ENCODE data around the gene EXOSC5.

Gene EXOSC5

GRCh38 chr19:41420101-41420880 is 23.1 kb upstream of the EXOSC5 start:
- peak; percentile 85 for DNase-seq (ENCODE audit: low read depth)
- TF ChIP-seq MAX (IDR thresholded peaks at IDR 0.05; ENCODE audit: low read depth, low read length) (peak; percentile 32; the same call in 1 of the 2 replicates), MYC (IDR thresholded peaks at IDR 0.05; ENCODE audit: low read depth, low read length) (0 out of 2 replicates have a peak, but pooled peaks have one; percentile 10), CTCF (IDR thresholded peaks at IDR 0.05; ENCODE audit: low read depth, low read length) (no peak), POLR2A (IDR thresholded peaks at IDR 0.05; ENCODE audit: extremely low read depth, insufficient read length) (no peak)
- H3K4me3 ChIP-seq (ENCODE audit: low read depth, low read length): no peak overlapping the region

GRCh38 chr19:41416194-41416674 is 19.1 kb upstream of the EXOSC5 start:
- TF ChIP-seq MAX (IDR thresholded peaks at IDR 0.05; ENCODE audit: low read depth, low read length) (no peak), MYC (IDR thresholded peaks at IDR 0.05; ENCODE audit: low read depth, low read length) (no peak), POLR2A (IDR thresholded peaks at IDR 0.05; ENCODE audit: extremely low read depth, insufficient read length) (no peak), CTCF (IDR thresholded peaks at IDR 0.05; ENCODE audit: low read depth, low read length) (no peak)
- H3K4me3 ChIP-seq (ENCODE audit: low read depth, low read length): no peak overlapping the region
- peak; percentile 44 for DNase-seq (ENCODE audit: low read depth)

- H3K4me3 ChIP-seq (ENCODE audit: low read depth, low read length): no peak overlapping the region
- DNase-seq (ENCODE audit: low read depth): no peak
- TF ChIP-seq POLR2A (IDR thresholded peaks at IDR 0.05; ENCODE audit: extremely low read depth, insufficient read length) (no peak), CTCF (IDR thresholded peaks at IDR 0.05; ENCODE audit: low read depth, low read length) (no peak), MAX (IDR thresholded peaks at IDR 0.05; ENCODE audit: low read depth, low read length) (no peak), MYC (IDR thresholded peaks at IDR 0.05; ENCODE audit: low read depth, low read length) (no peak)
Observed at GRCh38 chr19:41415154-41415571, 18.0 kb upstream of the EXOSC5 start.

GRCh38 chr19:41414461-41414860 is 17.3 kb upstream of the EXOSC5 start:
- DNase-seq (ENCODE audit: low read depth): no peak
- no peak for TF ChIP-seq MYC (IDR thresholded peaks at IDR 0.05; ENCODE audit: low read depth, low read length)
- no peak for TF ChIP-seq MAX (IDR thresholded peaks at IDR 0.05; ENCODE audit: low read depth, low read length)
- no peak for TF ChIP-seq CTCF (IDR thresholded peaks at IDR 0.05; ENCODE audit: low read depth, low read length)
- no peak for TF ChIP-seq POLR2A (IDR thresholded peaks at IDR 0.05; ENCODE audit: extremely low read depth, insufficient read length)
- H3K4me3 ChIP-seq (ENCODE audit: low read depth, low read length): no peak overlapping the region

- H3K4me3 ChIP-seq (ENCODE audit: low read depth, low read length): no peak overlapping the region
- no peak for DNase-seq (ENCODE audit: low read depth)
- TF ChIP-seq CTCF (IDR thresholded peaks at IDR 0.05; ENCODE audit: low read depth, low read length): no peak
- no peak for TF ChIP-seq MYC (IDR thresholded peaks at IDR 0.05; ENCODE audit: low read depth, low read length)
- TF ChIP-seq MAX (IDR thresholded peaks at IDR 0.05; ENCODE audit: low read depth, low read length): no peak
- no peak for TF ChIP-seq POLR2A (IDR thresholded peaks at IDR 0.05; ENCODE audit: extremely low read depth, insufficient read length)
Observed at GRCh38 chr19:41413947-41414346, 16.8 kb upstream of the EXOSC5 start.
